Mucosa of descending colon (tissue), 3 donors: ENCODE measurements around the gene PLCB3. TPM values are rescaled to one million over a fixed set of nuclear protein-coding genes. Genes with fewer than 3 reads are reported as not detected.
A peak's percentile ranks its signal among the peaks of the same experiment; 100 is the strongest.

ENCODE experiments used
- ATAC-seq: fragments of 200-7000 bp; cut with Tn5 transposase; one replicate; pipeline ENCODE4 v1.9.1; 2020; ENCODE audit warnings: mild to moderate bottlenecking, moderate library complexity
- DNase-seq, 3 donors: peaks; one replicate each; pipeline ENCODE4 v3.0.0-alpha.2; 2020
- H3K36me3 ChIP-seq: fragments of 200-600 bp; one replicate; pipeline ENCODE4 v1.8.0; 2021; ENCODE audit warnings: low read depth, mild to moderate bottlenecking
- H3K4me1 ChIP-seq: fragments of 200-600 bp; one replicate; pipeline ENCODE4 v1.8.0; 2021; ENCODE audit warnings: low read depth, mild to moderate bottlenecking
- H3K4me3 ChIP-seq: fragments of 200-600 bp; one replicate; pipeline ENCODE4 v1.8.0; 2021; ENCODE audit warnings: mild to moderate bottlenecking
- H3K9me3 ChIP-seq: fragments of 200-600 bp; one replicate; pipeline ENCODE4 v1.8.0; 2021; ENCODE audit warnings: mild to moderate bottlenecking
- intact Hi-C, 2 donors: fragments of 100-400 bp; cut with DNase I in 1 of 2; cut with micrococcal nuclease in 1 of 2; formaldehyde crosslinking; loops; one replicate each; pipeline versions ENCODE4 v1.11.0 to v1.11.1; 2022; cut with DNase I, micrococcal nuclease
- total RNA-seq, 3 donors: library from RNA; stranded (reverse); fragmentation: NEBNext Ultra II Directional in 2 of 3; extraction: Animal tissue kit (Norgen Biotek cat#: 25700) in 2 of 3; gene quantifications; one replicate each; pipeline versions ENCODE4 v1.2.1 to v1.2.4, GENCODE V29; 2021 to 2023
- TF ChIP-seq, protein P1 (sequence below): fragments of 200-600 bp; IDR thresholded peaks from one replicate; pipeline ENCODE4 v1.8.0; 2022; ENCODE audit warnings: antibody characterized with exemption, mild to moderate bottlenecking
- donor health status: DM: no; HTN: no; CAD: no; lungs with moderate emphysema.
- donor health status: DM: no; HTN: no; CAD: no.
- donor health status: DM: no; HTN: yes; CAD: no.

The PLCB3 gene
- total RNA-seq, 3 donors from 2014 or later: 51.1 to 72.1 (median 65.1) TPM

DNA sequence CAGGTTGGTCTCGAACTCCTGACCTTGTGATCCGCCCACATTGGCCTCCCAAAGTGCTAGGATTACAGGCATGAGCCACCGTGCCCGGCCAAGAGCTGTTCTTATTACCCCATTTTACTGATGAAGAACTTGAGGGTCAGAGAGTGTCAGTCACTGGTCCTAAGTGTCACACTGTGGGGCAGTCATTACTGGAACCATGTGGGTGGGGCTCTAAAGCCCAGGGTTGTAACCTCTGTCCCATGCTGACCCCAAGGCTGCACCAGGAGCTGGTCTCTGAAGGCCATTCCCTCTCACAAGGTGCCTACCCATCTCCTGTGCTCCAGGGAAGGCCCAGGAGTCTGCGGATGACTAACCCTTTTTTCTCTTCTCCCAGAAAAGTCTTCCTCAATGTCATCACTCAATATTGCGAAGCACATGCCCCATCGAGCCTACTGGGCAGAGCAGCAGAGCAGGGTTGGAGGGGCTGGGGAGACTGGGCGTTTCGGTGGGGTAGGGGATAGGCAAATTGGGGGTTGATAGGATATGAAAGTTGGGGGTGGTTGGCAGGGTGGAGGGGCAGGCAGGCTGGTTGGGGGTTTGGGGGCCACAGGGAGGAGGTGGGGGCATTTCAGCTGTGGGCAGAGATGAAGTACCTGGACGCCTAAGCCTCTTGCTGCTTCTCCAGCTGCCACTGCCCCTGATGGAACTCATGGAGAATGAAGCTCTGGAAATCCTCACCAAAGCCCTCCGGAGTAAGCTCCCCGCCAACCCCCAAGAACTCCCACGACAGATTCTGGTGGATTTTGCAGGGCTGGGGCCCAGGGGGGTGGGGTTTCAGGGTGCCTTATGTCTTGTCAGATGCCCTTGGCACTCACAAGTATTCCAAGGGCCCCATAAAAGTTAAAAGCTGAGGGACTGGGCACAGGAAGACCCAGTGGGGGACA lies 52.0 kb downstream of the PLCB3 start:
- no peaks in the 10 kb centered on the region for H3K9me3 ChIP-seq
- no peaks in the 10 kb centered on the region for H3K36me3 ChIP-seq
- no peak overlapping the region for H3K4me3 ChIP-seq
- peaks cover 47% of the 10 kb centered on the region for H3K4me1 ChIP-seq
- ATAC-seq: no peak
- TF ChIP-seq, protein P1, sequence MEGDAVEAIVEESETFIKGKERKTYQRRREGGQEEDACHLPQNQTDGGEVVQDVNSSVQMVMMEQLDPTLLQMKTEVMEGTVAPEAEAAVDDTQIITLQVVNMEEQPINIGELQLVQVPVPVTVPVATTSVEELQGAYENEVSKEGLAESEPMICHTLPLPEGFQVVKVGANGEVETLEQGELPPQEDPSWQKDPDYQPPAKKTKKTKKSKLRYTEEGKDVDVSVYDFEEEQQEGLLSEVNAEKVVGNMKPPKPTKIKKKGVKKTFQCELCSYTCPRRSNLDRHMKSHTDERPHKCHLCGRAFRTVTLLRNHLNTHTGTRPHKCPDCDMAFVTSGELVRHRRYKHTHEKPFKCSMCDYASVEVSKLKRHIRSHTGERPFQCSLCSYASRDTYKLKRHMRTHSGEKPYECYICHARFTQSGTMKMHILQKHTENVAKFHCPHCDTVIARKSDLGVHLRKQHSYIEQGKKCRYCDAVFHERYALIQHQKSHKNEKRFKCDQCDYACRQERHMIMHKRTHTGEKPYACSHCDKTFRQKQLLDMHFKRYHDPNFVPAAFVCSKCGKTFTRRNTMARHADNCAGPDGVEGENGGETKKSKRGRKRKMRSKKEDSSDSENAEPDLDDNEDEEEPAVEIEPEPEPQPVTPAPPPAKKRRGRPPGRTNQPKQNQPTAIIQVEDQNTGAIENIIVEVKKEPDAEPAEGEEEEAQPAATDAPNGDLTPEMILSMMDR: no peak
- DNase-seq: no peak
- intact Hi-C loops: loop anchor here (5.0 to 10.0 kb wide), 2 partner anchors 96 to 99 kb away; partner anchors contain the start of gene FERMT3 (in 2 of the 2)

DNA sequence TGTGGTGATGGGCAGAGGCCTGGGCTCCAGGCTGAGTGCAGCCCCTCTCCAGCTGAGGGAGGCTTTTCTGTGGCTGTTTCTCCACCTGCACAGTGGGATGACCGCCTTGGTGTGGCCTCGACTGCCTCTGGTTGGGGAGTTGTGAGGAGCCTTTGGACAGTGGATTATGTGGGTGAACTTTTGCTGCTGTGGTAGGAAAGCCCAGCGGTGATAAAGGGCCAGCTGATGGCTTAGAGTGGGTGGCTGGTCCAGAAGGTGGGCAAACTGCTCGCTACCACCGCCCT lies 52.6 kb downstream of the PLCB3 start:
- intact Hi-C loops: loop anchor here (5.0 to 10.0 kb wide), 2 partner anchors 97 to 99 kb away; partner anchors contain the start of gene FERMT3 (in 2 of the 2)
- Histone ChIP-seq H3K4me1 (peaks cover 46% of the 10 kb centered on the region), H3K4me3 (no peak overlapping the region), H3K9me3 (no peaks in the 10 kb centered on the region), H3K36me3 (no peaks in the 10 kb centered on the region)
- ATAC-seq (no peak), DNase-seq (peak in 2 of 3 donors; percentile 47 to 58)
- TF ChIP-seq, protein P1: no peak

DNA sequence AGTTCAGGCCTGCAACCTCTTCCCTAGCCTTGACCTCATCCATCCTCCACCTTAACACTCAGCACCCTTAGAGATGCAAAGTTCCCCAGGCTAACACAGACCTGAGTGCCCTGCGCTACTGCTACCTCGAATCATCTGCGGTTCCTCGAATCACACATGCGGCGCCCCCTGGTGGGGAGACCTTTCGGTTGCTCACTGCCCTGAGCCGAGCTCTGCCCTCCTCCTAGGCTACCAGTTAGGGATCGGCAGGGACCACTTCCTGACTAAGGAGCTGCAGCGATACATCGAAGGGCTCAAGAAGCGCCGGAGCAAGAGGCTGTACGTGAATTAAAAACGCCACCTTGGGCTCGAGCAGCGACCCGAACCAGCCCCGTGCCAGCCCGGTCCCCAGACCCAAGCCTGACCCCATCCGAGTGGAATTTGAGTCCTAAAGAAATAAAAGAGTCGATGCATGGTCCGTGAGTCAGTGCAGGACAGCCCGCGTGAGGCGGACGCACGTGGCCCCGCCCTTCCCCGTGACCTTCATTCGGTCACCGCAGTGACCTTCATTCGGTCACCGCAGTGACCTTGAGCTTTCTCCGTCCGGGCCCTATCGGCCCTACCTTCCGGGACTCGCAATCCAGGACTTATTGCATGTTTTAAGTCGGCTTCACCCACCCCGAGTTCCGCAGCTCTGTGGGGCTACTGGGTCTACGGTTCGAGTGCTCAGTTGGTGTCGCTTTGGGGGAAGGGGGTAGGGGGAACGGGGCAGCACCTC lies 53.2 kb downstream of the PLCB3 start:
- H3K4me3 ChIP-seq: peak overlapping the region; percentile 78
- H3K4me1 ChIP-seq: peaks cover 41% of the 10 kb centered on the region
- ATAC-seq (peak; percentile 55), DNase-seq (peak; percentile 96 to 100 (median 97))
- H3K9me3 ChIP-seq: no peaks in the 10 kb centered on the region
- H3K36me3 ChIP-seq: no peaks in the 10 kb centered on the region
- intact Hi-C loops: loop anchor here (5.0 to 10.0 kb wide), 2 partner anchors 97 to 100 kb away; partner anchors contain the start of gene FERMT3 (in 2 of the 2)
- TF ChIP-seq, protein P1: peak; percentile 80

DNA sequence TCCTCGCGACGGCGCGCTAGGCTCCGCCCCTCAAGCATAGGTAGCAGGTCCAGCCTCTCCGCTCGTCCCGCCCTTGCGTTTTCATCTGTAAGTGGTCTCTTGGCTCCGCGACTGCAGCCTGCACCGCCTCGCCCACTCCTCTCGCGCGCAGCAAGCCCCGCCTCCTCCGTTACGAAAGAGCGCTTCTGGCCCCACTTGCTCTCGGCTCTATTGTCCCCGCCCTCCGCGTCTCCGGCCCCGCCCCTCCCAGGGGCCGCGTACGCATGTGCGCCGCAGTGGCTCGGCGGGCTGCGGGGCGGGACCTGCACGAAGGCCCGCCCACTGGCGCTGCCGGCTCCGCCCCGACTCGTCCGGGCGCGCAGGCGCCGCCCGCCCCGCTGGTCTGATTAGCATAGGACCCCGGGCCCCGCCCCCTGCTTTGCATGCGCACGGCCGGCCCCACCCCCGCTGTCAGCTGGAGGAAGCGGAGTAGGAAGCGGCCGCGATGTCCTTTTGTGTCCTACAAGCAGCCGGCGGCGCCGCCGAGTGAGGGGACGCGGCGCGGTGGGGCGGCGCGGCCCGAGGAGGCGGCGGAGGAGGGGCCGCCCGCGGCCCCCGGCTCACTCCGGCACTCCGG lies 53.9 kb downstream of the PLCB3 start, which contains the start of gene ESRRA:
TSS of gene ESRRA (plus strand) at position 450 of the 616 bp plus-strand sequence. CDS start 1,656 bp downstream, outside the sequence.
- Histone ChIP-seq H3K4me1 (peaks cover 34% of the 10 kb centered on the region), H3K36me3 (no peaks in the 10 kb centered on the region), H3K9me3 (no peaks in the 10 kb centered on the region), H3K4me3 (peak within 1 kb of the TSS; percentile 78)
- intact Hi-C loops: loop anchor here in 1 of 2 donors (10.0 kb wide), 1 partner anchor 100 kb away; the partner anchor contains the start of gene FERMT3
- TF ChIP-seq, protein P1: peak; percentile 18
- peak; percentile 84 for ATAC-seq
- DNase-seq: peak; percentile 100
